ENCODE data around the gene LIN9. TPM values are rescaled to one million over a fixed set of nuclear protein-coding genes. Genes with fewer than 3 reads are reported as not detected.
A peak's percentile ranks its signal among the peaks of the same experiment; 100 is the strongest.

Gene LIN9
- total and polyA plus RNA-seq, 2 of the 13 experiments (the other 11 are each of a cell fraction or from before 2014, with no cell fraction given) = 3.0 to 10.0 TPM

GRCh38 chr1:226186124-226187018, 122.6 kb downstream of the LIN9 start, which contains the start of gene ACBD3 (continued):
- peak; percentile 84; the same call in 1 of the 2 replicates for TF ChIP-seq SMAD1 (CRISPR knock-in tag; IDR thresholded peaks at IDR 0.05; ENCODE audit: borderline replicate concordance, low read depth)
- no peak for TF ChIP-seq CC2D1A (CRISPR knock-in tag; IDR thresholded peaks at IDR 0.05)
- peak; percentile 83; the same call in 1 of the 2 replicates for TF ChIP-seq ZNF576 (CRISPR knock-in tag; IDR thresholded peaks at IDR 0.05)
- TF ChIP-seq NAIF1 (CRISPR knock-in tag; IDR thresholded peaks at IDR 0.05; ENCODE audit: borderline replicate concordance) = no peak
- TF ChIP-seq MEIS1 (CRISPR knock-in tag; IDR thresholded peaks at IDR 0.05; ENCODE audit: borderline replicate concordance) = 0 out of 2 replicates have a peak, but pooled peaks have one; percentile 93
- TF ChIP-seq ZNF280D (CRISPR knock-in tag; IDR thresholded peaks at IDR 0.05) = 0 out of 2 replicates have a peak, but pooled peaks have one; percentile 43
- TF ChIP-seq MXD4 (CRISPR knock-in tag; IDR thresholded peaks at IDR 0.05) = peak; percentile 61; the same call in 1 of the 2 replicates
- TF ChIP-seq SP5 (CRISPR knock-in tag; IDR thresholded peaks at IDR 0.05; ENCODE audit: borderline replicate concordance, low read depth) = peak; percentile 57
- TF ChIP-seq ZNF292 (CRISPR knock-in tag; IDR thresholded peaks at IDR 0.05; ENCODE audit: borderline replicate concordance, low read depth) = peak; percentile 58; the same call in 1 of the 2 replicates
- TF ChIP-seq NR1H2 (CRISPR knock-in tag; IDR thresholded peaks at IDR 0.05; ENCODE audit: borderline replicate concordance, low read depth) = no peak
- 0 out of 2 replicates have a peak, but pooled peaks have one; percentile 23 for TF ChIP-seq ZNF749 (CRISPR knock-in tag; IDR thresholded peaks at IDR 0.05; ENCODE audit: borderline replicate concordance)
- TF ChIP-seq ATF1 (CRISPR knock-in tag; IDR thresholded peaks at IDR 0.05) = no peak
- TF ChIP-seq ZNF350 (CRISPR knock-in tag; IDR thresholded peaks at IDR 0.05; ENCODE audit: borderline replicate concordance, low read depth) = peak; percentile 77
- no peak for TF ChIP-seq ZNF296 (CRISPR knock-in tag; conservative IDR thresholded peaks at IDR 0.05)
- TF ChIP-seq KAT2B (IDR thresholded peaks at IDR 0.05; ENCODE audit: borderline replicate concordance, low read depth, low read length) = no peak
- TF ChIP-seq ZMYM4 (CRISPR knock-in tag; IDR thresholded peaks at IDR 0.05) = peak; percentile 69; the same call in 1 of the 2 replicates
- no peak for TF ChIP-seq SIX4 (CRISPR knock-in tag; IDR thresholded peaks at IDR 0.05)
- TF ChIP-seq KAT8 (CRISPR knock-in tag; IDR thresholded peaks at IDR 0.05) = peak; percentile 97
- no peak for TF ChIP-seq TRIM24 (CRISPR knock-in tag; IDR thresholded peaks at IDR 0.05)
- TF ChIP-seq REXO4 (CRISPR knock-in tag; IDR thresholded peaks at IDR 0.05; ENCODE audit: borderline replicate concordance) = no peak
- TF ChIP-seq GATAD1 (CRISPR knock-in tag; IDR thresholded peaks at IDR 0.05) = peak; percentile 90
- TF ChIP-seq KDM5A (IDR thresholded peaks at IDR 0.05; ENCODE audit: borderline replicate concordance, low read length) = peak; percentile 76
- no peak for TF ChIP-seq SMAD9 (CRISPR knock-in tag; IDR thresholded peaks at IDR 0.05)
- peak; percentile 83 for TF ChIP-seq ZNF883 (CRISPR knock-in tag; IDR thresholded peaks at IDR 0.05; ENCODE audit: not compliant biosample characterization)
- TF ChIP-seq ERF (CRISPR knock-in tag; IDR thresholded peaks at IDR 0.05) = 0 out of 2 replicates have a peak, but pooled peaks have one; percentile 21
- peak; percentile 50; the same call in 1 of the 2 replicates for TF ChIP-seq ZNF891 (CRISPR knock-in tag; IDR thresholded peaks at IDR 0.05)
- TF ChIP-seq SOX13 (IDR thresholded peaks at IDR 0.05) = no peak
- peak in 1 of 2 experiments; percentile 33; a peak in 1 of 4 replicates for TF ChIP-seq SOX13 (CRISPR knock-in tag; conservative IDR thresholded peaks at IDR 0.05 in 1 of 2, IDR thresholded peaks at IDR 0.05 in 1 of 2)
